Mesodermal cell (in vitro differentiated cells): ENCODE measurements around the gene CCNY.

ENCODE experiments used
- H3K27ac ChIP-seq: 2 replicates; pipeline ENCODE4 v1.7.0; 2013; ENCODE audit warnings: mild to moderate bottlenecking, low read depth, low read length, moderate library complexity; ENCODE audit not compliant: severe bottlenecking
- H3K36me3 ChIP-seq: 2 replicates; pipeline ENCODE4 v1.7.1; 2013; ENCODE audit warnings: mild to moderate bottlenecking, low read length, moderate library complexity; ENCODE audit not compliant: control insufficient read depth, insufficient read depth
- H3K4me1 ChIP-seq: one replicate; pipeline ENCODE4 v1.7.1; 2013; ENCODE audit warnings: mild to moderate bottlenecking, low read length; ENCODE audit not compliant: insufficient read depth, control insufficient read depth, poor library complexity, severe bottlenecking
- H3K4me3 ChIP-seq: 2 replicates; pipeline ENCODE4 v1.7.0; 2013; ENCODE audit warnings: low read length, control low read depth, mild to moderate bottlenecking; ENCODE audit not compliant: insufficient read depth, poor library complexity, severe bottlenecking; ENCODE audit errors: extremely low read depth
- H3K9me3 ChIP-seq: 2 replicates; pipeline ENCODE4 v1.7.1; 2013; ENCODE audit warnings: mild to moderate bottlenecking, low read length, moderate library complexity; ENCODE audit not compliant: control insufficient read depth
- WGBS, 2 experiments: methylation state at CpG; one replicate each; pipeline ENCODE4 v1.1.5; 2013; ENCODE audit warnings: missing lambda C conversion rate in 2 of 2; ENCODE audit not compliant: insufficient coverage in 2 of 2; 5-methylcytosine and 5-hydroxymethylcytosine counted together

CCNY gene

GRCh38 chr10:35545079-35545657 is 208.9 kb downstream of the CCNY start:
- Histone ChIP-seq H3K27ac (no peak overlapping the region), H3K4me3 (no peak overlapping the region), H3K9me3 (no peaks in the 10 kb centered on the region), H3K36me3 (peaks cover 26% of the 10 kb centered on the region), H3K4me1 (peaks cover 18% of the 10 kb centered on the region)
- 90 to 91% methylated on average over 9 to 10 of the region's 10 CpGs for WGBS, 2 experiments

GRCh38 chr10:35545878-35546590 is 209.7 kb downstream of the CCNY start:
- Histone ChIP-seq H3K4me3 (no peak overlapping the region), H3K27ac (no peak overlapping the region), H3K36me3 (peaks cover 26% of the 10 kb centered on the region), H3K4me1 (peaks cover 18% of the 10 kb centered on the region), H3K9me3 (no peaks in the 10 kb centered on the region)
- WGBS, 2 experiments, result 83 to 92% methylated on average over 2 of the region's 6 CpGs

DNA sequence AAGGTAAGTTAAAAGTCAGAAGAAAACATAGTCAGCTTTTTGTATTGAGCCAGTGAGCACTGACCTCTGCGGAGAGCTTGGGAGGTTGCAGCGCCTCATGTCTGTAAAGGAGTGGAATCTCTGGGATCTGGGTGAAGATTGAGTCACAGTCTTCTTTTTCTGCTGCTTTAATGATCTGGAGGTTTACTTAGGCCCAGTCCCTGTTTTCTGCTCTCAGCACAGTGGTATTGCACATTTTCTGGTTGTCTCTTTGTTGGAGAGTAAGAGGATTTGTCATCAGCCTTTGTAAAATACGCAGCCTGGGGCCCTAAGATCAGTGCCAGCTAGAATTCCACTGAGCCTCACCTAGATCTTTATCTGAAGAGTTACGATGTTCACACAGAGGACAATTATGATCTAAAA is 210.5 kb downstream of the CCNY start:
- WGBS, 2 experiments, result 87 to 93% methylated on average over 2 to 3 of the region's 4 CpGs
- peak overlapping the region; percentile 24 for H3K27ac ChIP-seq
- no peak overlapping the region for H3K4me3 ChIP-seq
- peaks cover 18% of the 10 kb centered on the region for H3K4me1 ChIP-seq
- no peaks in the 10 kb centered on the region for H3K9me3 ChIP-seq
- peaks cover 20% of the 10 kb centered on the region for H3K36me3 ChIP-seq

- Histone ChIP-seq H3K27ac (no peak overlapping the region), H3K4me1 (no peaks in the 10 kb centered on the region), H3K9me3 (no peaks in the 10 kb centered on the region), H3K36me3 (peaks cover 24% of the 10 kb centered on the region), H3K4me3 (no peak overlapping the region)
- WGBS, 2 experiments, result 88 to 100% methylated on average over 5 of the region's 7 CpGs
Observed at GRCh38 chr10:35552650-35553342, 216.5 kb downstream of the CCNY start.

DNA sequence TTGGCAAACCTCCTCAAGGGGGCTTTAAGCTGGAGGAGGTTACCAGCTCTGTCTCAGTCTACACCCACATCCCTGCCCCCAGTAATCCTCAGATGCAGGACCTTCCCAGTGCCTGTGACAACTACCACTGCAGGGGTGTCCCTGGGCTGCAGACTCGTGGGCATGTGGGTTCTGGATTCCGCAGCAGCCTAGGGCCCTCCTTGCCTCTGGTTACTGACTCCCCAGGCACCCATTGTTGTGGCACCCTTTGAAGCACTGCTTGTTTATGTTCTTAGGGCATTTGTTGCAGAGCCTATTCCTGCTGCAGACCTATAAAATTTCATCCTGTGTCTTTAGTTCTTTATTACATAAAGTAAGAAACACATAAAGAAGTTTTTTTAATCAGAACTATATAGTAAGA is 217.7 kb downstream of the CCNY start:
- Histone ChIP-seq H3K27ac (no peak overlapping the region), H3K4me1 (no peaks in the 10 kb centered on the region), H3K4me3 (no peak overlapping the region), H3K36me3 (peaks cover 36% of the 10 kb centered on the region), H3K9me3 (no peaks in the 10 kb centered on the region)
- WGBS, 2 experiments, result 44 to 67% methylated on average over 2 of the region's 2 CpGs

- 90 to 92% methylated on average over 2 of the region's 3 CpGs for WGBS, 2 experiments
- H3K4me1 ChIP-seq, result no peaks in the 10 kb centered on the region
- peaks cover 39% of the 10 kb centered on the region for H3K36me3 ChIP-seq
- no peak overlapping the region for H3K4me3 ChIP-seq
- H3K27ac ChIP-seq, result no peak overlapping the region
- H3K9me3 ChIP-seq, result no peaks in the 10 kb centered on the region
Observed at GRCh38 chr10:35554461-35555056, 218.2 kb downstream of the CCNY start.

GRCh38 chr10:35555962-35556930 is 219.9 kb downstream of the CCNY start:
- Histone ChIP-seq H3K27ac (no peak overlapping the region), H3K36me3 (peaks cover 41% of the 10 kb centered on the region), H3K4me1 (no peaks in the 10 kb centered on the region), H3K9me3 (no peaks in the 10 kb centered on the region), H3K4me3 (no peak overlapping the region)
- WGBS, 2 experiments, result 87 to 100% methylated on average over 2 to 4 of the region's 6 CpGs

- Histone ChIP-seq H3K36me3 (peaks cover 48% of the 10 kb centered on the region), H3K4me3 (no peak overlapping the region), H3K4me1 (no peaks in the 10 kb centered on the region), H3K27ac (no peak overlapping the region), H3K9me3 (no peaks in the 10 kb centered on the region)
- WGBS, 2 experiments, result 100% methylated on average over 1 of the region's 1 CpG; no CpG with 5 or more reads in 1 of the 2 experiments
Observed at GRCh38 chr10:35558276-35558675, 222.0 kb downstream of the CCNY start.

DNA sequence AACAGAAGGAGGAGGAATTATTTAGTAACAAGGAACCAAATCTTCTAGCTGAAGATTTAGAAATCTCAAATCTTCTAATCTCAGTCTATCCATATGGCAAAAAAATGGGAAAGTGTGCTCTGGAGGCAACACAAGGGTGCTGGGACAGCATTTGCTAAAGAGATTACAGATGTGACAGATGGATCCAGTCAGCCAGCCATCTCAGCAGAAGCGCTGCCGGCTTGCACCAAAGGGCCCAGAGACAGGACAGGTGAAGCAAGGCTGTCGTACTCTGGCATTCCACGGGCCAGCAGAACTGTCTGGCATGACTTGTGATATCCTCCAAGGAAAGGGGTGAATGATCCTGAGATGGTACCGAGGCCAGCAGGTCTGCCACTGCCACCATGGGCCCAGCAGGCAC is 223.1 kb downstream of the CCNY start:
- WGBS, 2 experiments, result 93 to 95% methylated on average over 5 of the region's 5 CpGs
- no peaks in the 10 kb centered on the region for H3K9me3 ChIP-seq

GRCh38 chr10:35561715-35562114 is 225.4 kb downstream of the CCNY start:
- Histone ChIP-seq H3K4me1 (peaks cover 17% of the 10 kb centered on the region), H3K36me3 (peaks cover 47% of the 10 kb centered on the region), H3K27ac (no peak overlapping the region), H3K9me3 (no peaks in the 10 kb centered on the region), H3K4me3 (no peak overlapping the region)
- WGBS, 2 experiments, result 96 to 99% methylated on average over 5 of the region's 5 CpGs

More for the DNA sequence above, 223.1 kb downstream of the CCNY start:
- H3K36me3 ChIP-seq, result peaks cover 46% of the 10 kb centered on the region
- H3K27ac ChIP-seq, result no peak overlapping the region
- no peak overlapping the region for H3K4me3 ChIP-seq
- H3K4me1 ChIP-seq, result peaks cover 9% of the 10 kb centered on the region
